GM18909 (cell line): ENCODE measurements around the gene PARK7.

ENCODE experiments used
- ATAC-seq: cut with Tn5 transposase; IDR thresholded peaks from one replicate; pipeline ENCODE4 v1.9.1; 2021; ENCODE audit warnings: mild to moderate bottlenecking; ENCODE audit not compliant: unreplicated experiment, poor library complexity

PARK7 gene

GRCh38 chr1:8004803-8005573 is 43.5 kb downstream of the PARK7 start:
- no peak for ATAC-seq

- ATAC-seq: no peak
Measured at GRCh38 chr1:8006037-8006963, 44.8 kb downstream of the PARK7 start.

- ATAC-seq: no peak
Measured at GRCh38 chr1:8009043-8010002, 47.8 kb downstream of the PARK7 start.

- ATAC-seq: no peak
Measured at GRCh38 chr1:8010080-8010664, 48.7 kb downstream of the PARK7 start.

GRCh38 chr1:8011016-8011415 is 49.5 kb downstream of the PARK7 start:
- ATAC-seq: no peak

- ATAC-seq: no peak
Measured at GRCh38 chr1:8011923-8012858, 50.7 kb downstream of the PARK7 start.

- no peak for ATAC-seq
Measured at GRCh38 chr1:8012955-8013354, 51.4 kb downstream of the PARK7 start.

- no peak for ATAC-seq
Measured at GRCh38 chr1:8013399-8013798, 51.9 kb downstream of the PARK7 start.

GRCh38 chr1:8013800-8014199 is 52.3 kb downstream of the PARK7 start:
- ATAC-seq: no peak

GRCh38 chr1:8014381-8014988 is 53.0 kb downstream of the PARK7 start:
- no peak for ATAC-seq

GRCh38 chr1:8015036-8015808 is 53.7 kb downstream of the PARK7 start:
- ATAC-seq: no peak

- ATAC-seq: no peak
Measured at GRCh38 chr1:8015809-8016165, 54.3 kb downstream of the PARK7 start.

GRCh38 chr1:8016210-8016894 is 54.8 kb downstream of the PARK7 start:
- ATAC-seq: no peak

GRCh38 chr1:8016895-8017241 is 55.4 kb downstream of the PARK7 start:
- no peak for ATAC-seq

GRCh38 chr1:8017495-8018197 is 56.1 kb downstream of the PARK7 start:
- ATAC-seq: no peak

GRCh38 chr1:8018492-8019228 is 57.1 kb downstream of the PARK7 start:
- ATAC-seq: no peak
